AG09319 (cell line): ENCODE measurements around the gene CDKN2B-AS1.

ENCODE experiments used
- DNase-seq: peaks from one replicate; pipeline ENCODE4 v3.0.0-alpha.2; 2010; ENCODE audit warnings: low read depth; ENCODE audit errors: extremely low read depth
- CTCF ChIP-seq: IDR thresholded peaks from 2 replicates; pipeline ENCODE4 v1.5.1; 2011; ENCODE audit warnings: low read depth, mild to moderate bottlenecking, inconsistent platforms, low read length, moderate library complexity

The CDKN2B-AS1 gene

GRCh38 chr9:21966140-21966851 is 28.3 kb upstream of the CDKN2B-AS1 start:
- TF ChIP-seq CTCF: no peak
- DNase-seq: no peak

GRCh38 chr9:21967169-21967568 is 27.4 kb upstream of the CDKN2B-AS1 start:
- DNase-seq: no peak
- no peak for TF ChIP-seq CTCF

- TF ChIP-seq CTCF: no peak
- no peak for DNase-seq
Measured at GRCh38 chr9:21967702-21968101, 26.9 kb upstream of the CDKN2B-AS1 start.

GRCh38 chr9:21968331-21969010 is 26.1 kb upstream of the CDKN2B-AS1 start:
- no peak; the same call in 1 of the 2 replicates for TF ChIP-seq CTCF
- no peak for DNase-seq

GRCh38 chr9:21969011-21969940 is 25.3 kb upstream of the CDKN2B-AS1 start:
- TF ChIP-seq CTCF: no peak
- no peak for DNase-seq

GRCh38 chr9:21969951-21970799 is 24.4 kb upstream of the CDKN2B-AS1 start:
- no peak for DNase-seq
- no peak for TF ChIP-seq CTCF
